GM19397 (cell line): ENCODE results near the gene ADD3.

ENCODE experiments used
- ATAC-seq: cut with Tn5 transposase; IDR thresholded peaks from one replicate; pipeline ENCODE4 v1.9.1; 2021; ENCODE audit warnings: mild to moderate bottlenecking, moderate library complexity; ENCODE audit not compliant: unreplicated experiment

ADD3 gene

GRCh38 chr10:109998513-109998912, 9.3 kb upstream of the ADD3 start:
- no peak for ATAC-seq

GRCh38 chr10:110002801-110003523, 4.8 kb upstream of the ADD3 start:
- ATAC-seq = no peak

GRCh38 chr10:110003524-110003885, 4.3 kb upstream of the ADD3 start:
- no peak for ATAC-seq

- ATAC-seq = no peak
Measured at GRCh38 chr10:110005719-110006118, 2.1 kb upstream of the ADD3 start.

- ATAC-seq = no peak
Measured at GRCh38 chr10:110006358-110007160, 1.2 kb upstream of the ADD3 start.

- peak; percentile 34 for ATAC-seq
Measured at GRCh38 chr10:110007161-110007700, 553 bp upstream of the ADD3 start.

- peak; percentile 12 for ATAC-seq
Measured at GRCh38 chr10:110008518-110009339, 945 bp downstream of the ADD3 start.

- ATAC-seq = peak; percentile 19
Measured at GRCh38 chr10:110009736-110010475, 2.1 kb downstream of the ADD3 start.

GRCh38 chr10:110010486-110011378, 2.9 kb downstream of the ADD3 start:
- ATAC-seq = no peak

- no peak for ATAC-seq
Measured at GRCh38 chr10:110011681-110012080, 3.9 kb downstream of the ADD3 start.

- ATAC-seq = no peak
Measured at GRCh38 chr10:110013630-110014293, 6.0 kb downstream of the ADD3 start.

GRCh38 chr10:110016039-110016438, 8.3 kb downstream of the ADD3 start:
- ATAC-seq = no peak

- ATAC-seq = no peak
Measured at GRCh38 chr10:110017052-110017451, 9.3 kb downstream of the ADD3 start.

- no peak for ATAC-seq
Measured at GRCh38 chr10:110017907-110018306, 10.1 kb downstream of the ADD3 start.

- no peak for ATAC-seq
Measured at GRCh38 chr10:110020265-110020664, 12.5 kb downstream of the ADD3 start.

- ATAC-seq = no peak
Measured at GRCh38 chr10:110022716-110023504, 15.1 kb downstream of the ADD3 start.

- ATAC-seq = no peak
Measured at GRCh38 chr10:110023785-110024465, 16.1 kb downstream of the ADD3 start.

GRCh38 chr10:110029450-110029849, 21.7 kb downstream of the ADD3 start:
- no peak for ATAC-seq
